ENCODE results near the gene ASMT. TPM values are rescaled to one million over a fixed set of nuclear protein-coding genes. Genes with fewer than 3 reads are reported as not detected.

Gene ASMT
- total RNA-seq, 3 donors from 2014 or later: 0.35 TPM; not detected in 2

DNA sequence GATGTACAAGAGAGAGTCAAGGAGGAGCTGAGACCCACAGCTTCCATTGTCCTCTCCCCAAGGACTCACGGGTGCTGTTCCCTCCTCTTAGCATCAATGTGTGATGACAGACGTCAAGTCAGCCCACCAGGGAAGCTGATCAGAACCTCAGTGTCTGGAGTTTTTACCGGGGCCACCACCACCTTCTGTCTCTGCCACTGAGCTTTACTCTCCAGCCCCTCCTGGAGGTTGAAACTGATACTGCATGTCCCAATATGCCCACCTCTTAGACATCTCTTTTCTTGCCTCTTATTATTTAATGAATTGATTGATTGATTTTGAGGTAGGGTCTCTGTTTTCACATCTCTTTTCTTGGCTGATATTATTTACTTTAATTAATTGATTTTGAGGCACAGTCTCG lies 33.7 kb upstream of the ASMT start:
- intact Hi-C loops (cut with DNase I, micrococcal nuclease): no loop called here
- DNase-seq (peak in 1 of 3 donors; percentile 83), ATAC-seq (peak; percentile 83)
- H3K9me3 ChIP-seq: no peaks in the 10 kb centered on the region
- H3K4me1 ChIP-seq (ENCODE audit: low read depth): no peaks in the 10 kb centered on the region
- no peaks in the 10 kb centered on the region for H3K36me3 ChIP-seq (ENCODE audit: low read depth)
- peak; percentile 59 for TF ChIP-seq CTCF (IDR thresholded peaks at IDR 0.05)
- no peak overlapping the region for H3K4me3 ChIP-seq

DNA sequence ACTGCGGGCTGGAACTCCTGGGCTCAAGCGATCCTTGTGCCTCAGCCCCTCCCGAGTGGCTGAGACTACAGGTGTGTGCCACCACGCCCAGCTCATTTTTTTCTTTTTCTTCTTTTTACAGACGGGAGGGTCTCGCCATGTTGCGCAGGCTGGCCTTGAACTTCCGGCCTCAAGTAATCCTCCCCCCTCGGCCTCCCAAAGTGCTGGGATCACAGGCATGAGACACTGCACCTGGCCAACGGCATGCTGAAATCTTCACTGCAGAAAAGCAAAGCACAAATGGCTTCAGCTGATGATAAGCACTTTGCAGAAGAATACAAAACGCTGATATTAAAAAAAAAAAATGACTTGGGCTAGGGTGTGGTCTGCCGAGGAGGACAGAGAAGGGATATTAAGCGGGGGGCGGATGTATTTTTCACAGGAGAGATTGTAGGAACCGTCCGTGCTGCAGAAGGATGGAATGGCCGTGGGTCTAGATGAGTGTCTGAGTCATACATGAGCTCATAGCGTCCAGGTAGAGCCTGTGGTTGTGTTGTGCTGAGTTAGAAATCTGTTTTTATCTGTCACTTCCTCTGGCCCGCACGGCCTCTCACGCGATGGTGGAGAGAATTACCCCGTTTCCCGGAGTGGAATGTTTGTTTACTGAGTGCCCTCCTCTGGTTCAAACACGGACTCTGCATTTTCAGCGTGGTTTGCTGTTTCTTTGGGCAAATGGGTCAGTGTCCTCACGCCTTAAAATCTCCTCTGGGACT lies 32.0 kb upstream of the ASMT start:
- no peaks in the 10 kb centered on the region for H3K36me3 ChIP-seq (ENCODE audit: low read depth)
- no peak overlapping the region for H3K4me3 ChIP-seq
- DNase-seq (no peak), ATAC-seq (peak; percentile 84)
- no peak for TF ChIP-seq CTCF (IDR thresholded peaks at IDR 0.05)
- H3K4me1 ChIP-seq (ENCODE audit: low read depth): no peaks in the 10 kb centered on the region
- no peaks in the 10 kb centered on the region for H3K9me3 ChIP-seq
- intact Hi-C loops (cut with DNase I, micrococcal nuclease): no loop called here

- no peaks in the 10 kb centered on the region for H3K36me3 ChIP-seq (ENCODE audit: low read depth)
- no peak for TF ChIP-seq CTCF (IDR thresholded peaks at IDR 0.05)
- H3K9me3 ChIP-seq: no peaks in the 10 kb centered on the region
- H3K4me3 ChIP-seq: no peak overlapping the region
- no peaks in the 10 kb centered on the region for H3K4me1 ChIP-seq (ENCODE audit: low read depth)
- no peak for ATAC-seq
- intact Hi-C loops (cut with DNase I, micrococcal nuclease): no loop called here
- DNase-seq: no peak
Observed at GRCh38 chrX:1584237-1585011, 30.4 kb upstream of the ASMT start.

- DNase-seq (no peak), ATAC-seq (no peak)
- no peak for TF ChIP-seq CTCF (IDR thresholded peaks at IDR 0.05)
- Histone ChIP-seq H3K36me3 (ENCODE audit: low read depth) (no peaks in the 10 kb centered on the region), H3K9me3 (no peaks in the 10 kb centered on the region), H3K4me1 (ENCODE audit: low read depth) (no peaks in the 10 kb centered on the region), H3K4me3 (no peak overlapping the region)
- intact Hi-C loops (cut with DNase I, micrococcal nuclease): no loop called here
Observed at GRCh38 chrX:1587161-1587560, 27.7 kb upstream of the ASMT start.

GRCh38 chrX:1589356-1590130 lies 25.3 kb upstream of the ASMT start:
- TF ChIP-seq CTCF (IDR thresholded peaks at IDR 0.05): no peak

More at GRCh38 chrX:1589356-1590130, 25.3 kb upstream of the ASMT start:
- Histone ChIP-seq H3K9me3 (no peaks in the 10 kb centered on the region), H3K4me1 (ENCODE audit: low read depth) (peaks cover 7% of the 10 kb centered on the region), H3K4me3 (no peak overlapping the region), H3K36me3 (ENCODE audit: low read depth) (peaks cover under 1% of the 10 kb centered on the region)
- no peak for DNase-seq
- no peak for ATAC-seq
- intact Hi-C loops (cut with DNase I, micrococcal nuclease): no loop called here

Measured in mucosa of descending colon (tissue), 3 donors.